Measurements from ENCODE around the gene TMEM272. TPM values are rescaled to one million over a fixed set of nuclear protein-coding genes. Genes with fewer than 3 reads are reported as not detected.
A peak's percentile ranks its signal among the peaks of the same experiment; 100 is the strongest.

The TMEM272 gene
- total and polyA plus RNA-seq, 7 donors, result 0.17 to 0.49 (median 0.27) TPM; not detected in 1

DNA sequence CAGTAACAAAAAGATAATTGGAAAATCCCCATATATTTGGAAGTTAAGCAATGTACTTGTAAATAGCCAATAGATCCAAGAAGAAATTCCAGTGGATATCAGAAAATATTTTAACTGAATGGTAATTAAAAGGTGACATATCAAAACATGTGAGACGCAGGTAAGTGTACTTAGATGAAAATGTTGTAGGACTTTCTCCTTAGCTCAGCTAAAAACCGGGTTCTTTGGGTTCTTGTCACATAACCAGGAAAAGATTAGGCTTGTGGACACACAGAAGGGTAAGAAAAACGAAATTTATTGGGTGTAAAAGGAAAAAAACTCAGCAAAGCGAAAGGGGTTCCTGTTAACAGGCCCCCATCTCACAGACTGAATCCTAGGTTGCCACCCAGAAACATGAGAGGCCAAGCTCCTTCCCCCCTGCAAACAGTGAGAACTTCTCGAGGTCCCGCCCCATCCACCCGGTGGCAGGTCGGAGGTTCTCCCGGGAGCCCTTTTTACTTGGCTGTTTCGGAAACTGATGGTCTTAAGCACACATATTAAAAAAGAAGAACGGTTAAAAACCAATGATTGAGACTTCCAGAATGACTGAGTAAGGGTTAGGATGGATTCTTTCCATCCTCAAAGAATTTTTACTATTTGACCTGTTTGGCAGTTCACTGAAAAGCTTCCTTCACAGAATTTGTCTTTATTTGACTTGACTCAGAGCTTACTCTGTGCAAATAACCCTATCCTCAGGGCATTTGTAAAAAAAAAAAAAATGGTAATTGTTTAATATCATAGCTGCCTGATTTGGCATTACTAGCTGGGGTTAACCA, 13.7 kb upstream of the TMEM272 start:
- ATAC-seq (no peak), DNase-seq (no peak)
- TF ChIP-seq, protein P1, sequence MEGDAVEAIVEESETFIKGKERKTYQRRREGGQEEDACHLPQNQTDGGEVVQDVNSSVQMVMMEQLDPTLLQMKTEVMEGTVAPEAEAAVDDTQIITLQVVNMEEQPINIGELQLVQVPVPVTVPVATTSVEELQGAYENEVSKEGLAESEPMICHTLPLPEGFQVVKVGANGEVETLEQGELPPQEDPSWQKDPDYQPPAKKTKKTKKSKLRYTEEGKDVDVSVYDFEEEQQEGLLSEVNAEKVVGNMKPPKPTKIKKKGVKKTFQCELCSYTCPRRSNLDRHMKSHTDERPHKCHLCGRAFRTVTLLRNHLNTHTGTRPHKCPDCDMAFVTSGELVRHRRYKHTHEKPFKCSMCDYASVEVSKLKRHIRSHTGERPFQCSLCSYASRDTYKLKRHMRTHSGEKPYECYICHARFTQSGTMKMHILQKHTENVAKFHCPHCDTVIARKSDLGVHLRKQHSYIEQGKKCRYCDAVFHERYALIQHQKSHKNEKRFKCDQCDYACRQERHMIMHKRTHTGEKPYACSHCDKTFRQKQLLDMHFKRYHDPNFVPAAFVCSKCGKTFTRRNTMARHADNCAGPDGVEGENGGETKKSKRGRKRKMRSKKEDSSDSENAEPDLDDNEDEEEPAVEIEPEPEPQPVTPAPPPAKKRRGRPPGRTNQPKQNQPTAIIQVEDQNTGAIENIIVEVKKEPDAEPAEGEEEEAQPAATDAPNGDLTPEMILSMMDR (IDR thresholded peaks at IDR 0.05), result no peak
- H3K4me3 ChIP-seq, result no peak overlapping the region
- WGBS, 3 donors, result 54 to 58% (median 57%) methylated on average over 11 of the region's 11 CpGs
- H3K36me3 ChIP-seq (ENCODE audit: insufficient read depth in 1 of 2, low read depth in 1 of 2), result no peaks in the 10 kb centered on the region
- H3K27ac ChIP-seq, result no peak overlapping the region
- no peaks in the 10 kb centered on the region for H3K9me3 ChIP-seq
- H3K27me3 ChIP-seq (ENCODE audit: insufficient read depth in 3 of 3, low read length in 2 of 3), result no peaks in the 10 kb centered on the region
- intact Hi-C loops (cut with DNase I), result no loop called here
- no peaks in the 10 kb centered on the region for H3K4me1 ChIP-seq

GRCh38 chr13:51856998-51857397, 12.0 kb upstream of the TMEM272 start:
- intact Hi-C loops (cut with DNase I), result no loop called here
- TF ChIP-seq, protein P1 (IDR thresholded peaks at IDR 0.05), result no peak
- H3K9me3 ChIP-seq, result no peaks in the 10 kb centered on the region
- WGBS, 3 donors, result 91 to 100% (median 92%) methylated on average over 1 of the region's 1 CpG
- ATAC-seq, result no peak
- no peaks in the 10 kb centered on the region for H3K27me3 ChIP-seq (ENCODE audit: insufficient read depth in 3 of 3, low read length in 2 of 3)
- no peak for DNase-seq
- H3K27ac ChIP-seq, result no peak overlapping the region
- H3K36me3 ChIP-seq (ENCODE audit: insufficient read depth in 1 of 2, low read depth in 1 of 2), result no peaks in the 10 kb centered on the region
- H3K4me1 ChIP-seq, result no peaks in the 10 kb centered on the region
- H3K4me3 ChIP-seq, result no peak overlapping the region

DNA sequence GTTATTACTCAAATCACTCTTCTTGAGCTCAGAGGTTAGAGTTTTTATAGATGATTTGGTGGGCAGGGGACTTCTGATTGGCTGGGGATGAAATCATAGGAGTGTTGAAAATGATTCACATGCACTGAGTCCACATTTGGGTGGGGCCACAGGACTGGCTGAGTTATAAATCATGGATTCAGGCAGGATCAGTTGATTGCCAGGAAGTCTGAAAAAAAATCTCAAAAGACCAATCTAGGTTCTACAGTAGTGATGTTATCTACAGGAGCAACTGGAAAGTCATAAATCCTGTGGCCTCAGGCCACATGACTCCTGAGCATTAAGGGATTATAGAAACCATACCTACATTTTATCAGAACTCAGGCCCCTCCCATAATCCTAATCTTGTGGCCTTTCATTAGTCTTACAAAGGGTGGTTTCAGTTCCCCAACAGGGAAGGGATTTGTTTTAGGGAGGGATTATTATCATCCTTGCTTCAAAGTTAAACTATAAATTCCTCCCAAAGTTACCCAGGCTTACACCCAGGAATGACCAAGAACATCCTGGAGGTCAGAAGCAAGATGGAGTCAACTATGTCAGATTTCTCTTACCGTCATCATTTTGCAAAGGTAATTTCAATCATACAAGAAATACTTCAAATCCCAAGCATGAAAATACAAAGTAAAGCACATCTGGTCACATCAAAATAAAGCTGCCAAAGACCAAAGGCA, 11.2 kb upstream of the TMEM272 start:
- intact Hi-C loops (cut with DNase I), result no loop called here
- Histone ChIP-seq H3K27me3 (ENCODE audit: insufficient read depth in 3 of 3, low read length in 2 of 3) (no peaks in the 10 kb centered on the region), H3K4me3 (no peak overlapping the region), H3K4me1 (no peaks in the 10 kb centered on the region), H3K9me3 (no peaks in the 10 kb centered on the region), H3K27ac (no peak overlapping the region), H3K36me3 (ENCODE audit: insufficient read depth in 1 of 2, low read depth in 1 of 2) (no peaks in the 10 kb centered on the region)
- WGBS, 3 donors, result 88 to 97% (median 91%) methylated on average over 1 of the region's 1 CpG
- ATAC-seq (no peak), DNase-seq (no peak)
- TF ChIP-seq, protein P1 (IDR thresholded peaks at IDR 0.05), result no peak

DNA sequence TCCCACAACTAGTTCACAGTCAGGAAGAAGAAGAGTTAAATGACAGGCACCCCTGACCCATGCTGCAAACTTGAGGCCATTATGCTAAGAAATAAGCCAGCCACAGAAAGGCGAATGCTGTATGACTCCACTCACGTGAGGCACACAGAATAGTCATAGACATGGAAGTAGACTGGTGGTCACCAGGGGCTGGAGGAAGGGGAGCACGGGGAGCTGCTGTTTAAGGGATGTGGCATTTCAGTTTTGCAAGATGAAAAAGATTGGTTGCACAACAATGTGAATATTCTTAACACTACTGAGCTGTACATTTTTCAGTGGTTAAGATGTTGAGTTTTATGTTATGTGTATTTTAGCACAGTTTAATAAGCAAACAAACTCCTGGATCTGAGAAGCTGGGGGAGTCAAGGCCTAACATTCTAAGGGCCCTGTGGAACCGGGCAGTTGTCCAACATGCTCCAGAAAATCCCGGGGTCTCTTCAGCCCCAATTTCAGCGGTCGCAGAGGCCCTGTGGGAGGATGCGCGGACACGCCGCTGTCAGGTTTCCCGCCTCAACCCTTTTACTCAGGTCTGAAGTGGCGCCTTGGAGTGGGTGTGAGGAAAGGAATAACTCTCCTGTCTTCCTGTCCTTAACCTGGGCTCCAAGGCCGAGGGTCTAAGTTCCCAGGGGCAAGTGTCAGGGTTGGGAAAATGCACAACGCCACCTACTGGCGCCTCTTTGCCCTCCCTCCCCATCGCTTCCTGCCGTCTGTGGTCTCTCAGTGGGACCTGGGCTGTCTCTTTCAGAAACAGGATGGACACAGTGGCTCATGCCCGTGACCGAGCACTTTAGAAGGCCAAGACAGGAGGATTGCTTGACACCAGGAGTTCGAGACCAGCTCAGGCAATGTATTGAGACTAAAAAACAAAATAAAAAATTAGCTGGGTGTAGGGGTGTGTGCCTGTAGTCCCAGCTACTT, 4.4 kb upstream of the TMEM272 start:
- Histone ChIP-seq H3K27me3 (ENCODE audit: insufficient read depth in 3 of 3, low read length in 2 of 3) (no peaks in the 10 kb centered on the region), H3K27ac (no peak overlapping the region), H3K4me1 (no peaks in the 10 kb centered on the region), H3K4me3 (no peak overlapping the region), H3K36me3 (ENCODE audit: insufficient read depth in 1 of 2, low read depth in 1 of 2) (no peaks in the 10 kb centered on the region), H3K9me3 (no peaks in the 10 kb centered on the region)
- DNase-seq (no peak), ATAC-seq (no peak)
- intact Hi-C loops (cut with DNase I), result no loop called here
- 71 to 75% (median 74%) methylated on average over 21 of the region's 21 CpGs for WGBS, 3 donors
- TF ChIP-seq, protein P1 (IDR thresholded peaks at IDR 0.05), result peak; percentile 10

All from psoas muscle (tissue), 8 donors.